Measurements from ENCODE around the gene RTN1.

DNA sequence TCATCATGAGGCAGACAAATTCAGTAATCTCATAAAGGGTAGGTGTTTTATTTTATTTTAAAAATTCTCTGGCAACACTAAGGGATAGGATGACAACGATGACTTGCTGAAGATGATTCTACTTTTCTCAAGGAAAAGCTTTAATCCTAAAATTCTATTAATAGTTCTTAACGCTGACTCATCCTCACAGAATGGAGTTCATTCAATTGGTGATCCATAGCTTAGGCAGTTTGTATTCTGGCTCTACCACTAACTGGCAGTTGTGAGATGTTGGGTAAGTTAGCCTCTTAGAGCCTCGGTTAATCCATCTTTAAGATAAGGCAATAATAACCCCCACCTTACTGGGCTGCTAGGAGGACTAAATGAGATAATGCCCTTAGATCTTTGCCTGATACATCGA, 116.3 kb downstream of the RTN1 start:
- TF ChIP-seq, protein P1, sequence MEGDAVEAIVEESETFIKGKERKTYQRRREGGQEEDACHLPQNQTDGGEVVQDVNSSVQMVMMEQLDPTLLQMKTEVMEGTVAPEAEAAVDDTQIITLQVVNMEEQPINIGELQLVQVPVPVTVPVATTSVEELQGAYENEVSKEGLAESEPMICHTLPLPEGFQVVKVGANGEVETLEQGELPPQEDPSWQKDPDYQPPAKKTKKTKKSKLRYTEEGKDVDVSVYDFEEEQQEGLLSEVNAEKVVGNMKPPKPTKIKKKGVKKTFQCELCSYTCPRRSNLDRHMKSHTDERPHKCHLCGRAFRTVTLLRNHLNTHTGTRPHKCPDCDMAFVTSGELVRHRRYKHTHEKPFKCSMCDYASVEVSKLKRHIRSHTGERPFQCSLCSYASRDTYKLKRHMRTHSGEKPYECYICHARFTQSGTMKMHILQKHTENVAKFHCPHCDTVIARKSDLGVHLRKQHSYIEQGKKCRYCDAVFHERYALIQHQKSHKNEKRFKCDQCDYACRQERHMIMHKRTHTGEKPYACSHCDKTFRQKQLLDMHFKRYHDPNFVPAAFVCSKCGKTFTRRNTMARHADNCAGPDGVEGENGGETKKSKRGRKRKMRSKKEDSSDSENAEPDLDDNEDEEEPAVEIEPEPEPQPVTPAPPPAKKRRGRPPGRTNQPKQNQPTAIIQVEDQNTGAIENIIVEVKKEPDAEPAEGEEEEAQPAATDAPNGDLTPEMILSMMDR (conservative IDR thresholded peaks at IDR 0.05; ENCODE audit: low read length), result no peak
- no peak for TF ChIP-seq EZH2phosphoT487 (IDR thresholded peaks at IDR 0.05; ENCODE audit: borderline replicate concordance)

Measured in Loucy (cell line).